HEK293 (cell line): ENCODE results near the gene SLC25A22.

Source experiments
- ATF2 ChIP-seq: fragments of 450-650 bp; formaldehyde crosslinking; IDR thresholded peaks from 2 replicates; pipeline ENCODE4 v1.5.1; 2016; ENCODE audit warnings: missing biosample characterization, missing genetic modification characterization, low read depth
- BCL11B ChIP-seq: fragments of 450-650 bp; formaldehyde crosslinking; IDR thresholded peaks from 2 replicates; pipeline ENCODE4 v1.5.1; 2016; ENCODE audit warnings: low read depth, missing biosample characterization, missing genetic modification characterization
- GLIS1 ChIP-seq: fragments of 450-650 bp; formaldehyde crosslinking; IDR thresholded peaks from 2 replicates; pipeline ENCODE4 v1.5.1; 2016; ENCODE audit warnings: missing biosample characterization, missing genetic modification characterization
- KLF1 ChIP-seq: fragments of 450-650 bp; formaldehyde crosslinking; IDR thresholded peaks from 2 replicates; pipeline ENCODE4 v1.5.1; 2016; ENCODE audit warnings: missing biosample characterization, missing genetic modification characterization
- KLF10 ChIP-seq: fragments of 450-650 bp; IDR thresholded peaks from 2 replicates; pipeline ENCODE4 v1.5.1; 2018; ENCODE audit warnings: missing biosample characterization, mild to moderate bottlenecking, missing genetic modification characterization
- KLF16 ChIP-seq: fragments of 450-650 bp; formaldehyde crosslinking; IDR thresholded peaks from 2 replicates; pipeline ENCODE4 v1.5.1; 2017; ENCODE audit warnings: missing biosample characterization, missing genetic modification characterization
- KLF8 ChIP-seq: fragments of 450-650 bp; formaldehyde crosslinking; IDR thresholded peaks from 2 replicates; pipeline ENCODE4 v1.5.1; 2016; ENCODE audit warnings: missing biosample characterization, missing genetic modification characterization
- PATZ1 ChIP-seq: fragments of 450-650 bp; formaldehyde crosslinking; IDR thresholded peaks from 2 replicates; pipeline ENCODE4 v1.5.1; 2016; ENCODE audit warnings: missing biosample characterization, missing genetic modification characterization
- PBX3 ChIP-seq: sonication (generic); formaldehyde crosslinking; IDR thresholded peaks from 2 replicates; pipeline ENCODE4 v1.8.1; 2022; ENCODE audit warnings: mild to moderate bottlenecking, moderate library complexity, missing genetic modification reagents
- SP3 ChIP-seq: fragments of 450-650 bp; formaldehyde crosslinking; IDR thresholded peaks from 2 replicates; pipeline ENCODE4 v1.5.1; 2016; ENCODE audit warnings: missing biosample characterization, missing genetic modification characterization
- SP7 ChIP-seq: fragments of 450-650 bp; formaldehyde crosslinking; IDR thresholded peaks from 2 replicates; pipeline ENCODE4 v1.5.1; 2016; ENCODE audit warnings: missing biosample characterization, missing genetic modification characterization
- ZBTB10 ChIP-seq: fragments of 450-650 bp; formaldehyde crosslinking; IDR thresholded peaks from 2 replicates; pipeline ENCODE4 v1.5.1; 2016; ENCODE audit warnings: missing biosample characterization, missing genetic modification characterization
- ZBTB17 ChIP-seq: fragments of 450-650 bp; formaldehyde crosslinking; IDR thresholded peaks from 2 replicates; pipeline ENCODE4 v1.5.1; 2016; ENCODE audit warnings: missing biosample characterization, missing genetic modification characterization
- ZBTB20 ChIP-seq: fragments of 450-650 bp; formaldehyde crosslinking; IDR thresholded peaks from 2 replicates; pipeline ENCODE4 v1.5.1; 2016; ENCODE audit warnings: missing biosample characterization, missing genetic modification characterization
- ZBTB26 ChIP-seq: fragments of 450-650 bp; formaldehyde crosslinking; optimal IDR thresholded peaks from 2 replicates; pipeline ENCODE3; 2016; ENCODE audit warnings: missing biosample characterization, mild to moderate bottlenecking, missing genetic modification characterization
- ZBTB48 ChIP-seq: fragments of 450-650 bp; formaldehyde crosslinking; IDR thresholded peaks from 2 replicates; pipeline ENCODE4 v1.5.1; 2016; ENCODE audit warnings: missing biosample characterization, missing genetic modification characterization
- ZBTB6 ChIP-seq: fragments of 450-650 bp; formaldehyde crosslinking; IDR thresholded peaks from 2 replicates; pipeline ENCODE4 v1.5.1; 2017; ENCODE audit warnings: missing biosample characterization, missing genetic modification characterization
- ZBTB7A ChIP-seq: fragments of 450-650 bp; formaldehyde crosslinking; IDR thresholded peaks from 2 replicates; pipeline ENCODE4 v1.5.1; 2016; ENCODE audit warnings: low read depth, missing biosample characterization, missing genetic modification characterization
- ZNF280D ChIP-seq: fragments of 450-650 bp; formaldehyde crosslinking; IDR thresholded peaks from 2 replicates; pipeline ENCODE4 v1.5.1; 2016; ENCODE audit warnings: missing biosample characterization, missing genetic modification characterization
- ZNF341 ChIP-seq: fragments of 450-650 bp; formaldehyde crosslinking; IDR thresholded peaks from 2 replicates; pipeline ENCODE4; 2016; ENCODE audit warnings: low read depth, missing biosample characterization, missing genetic modification characterization
- ZNF354C ChIP-seq: fragments of 450-650 bp; formaldehyde crosslinking; IDR thresholded peaks from 2 replicates; pipeline ENCODE4 v1.5.1; 2016; ENCODE audit warnings: missing biosample characterization, missing genetic modification characterization, low read depth, borderline replicate concordance
- ZNF549 ChIP-seq: fragments of 450-650 bp; IDR thresholded peaks from 2 replicates; pipeline ENCODE4 v1.5.1; 2018; ENCODE audit warnings: missing biosample characterization, missing genetic modification characterization, mild to moderate bottlenecking, inconsistent platforms, moderate library complexity
- ZNF600 ChIP-seq: fragments of 450-650 bp; formaldehyde crosslinking; IDR thresholded peaks from 2 replicates; pipeline ENCODE4 v1.5.1; 2016; ENCODE audit warnings: missing biosample characterization, missing genetic modification characterization
- ZNF629 ChIP-seq: fragments of 450-650 bp; formaldehyde crosslinking; IDR thresholded peaks from 2 replicates; pipeline ENCODE4 v1.5.1; 2017; ENCODE audit warnings: missing biosample characterization, missing genetic modification characterization
- ZSCAN30 ChIP-seq: fragments of 450-650 bp; IDR thresholded peaks from 2 replicates; pipeline ENCODE4 v1.5.1; 2018; ENCODE audit warnings: missing biosample characterization, mild to moderate bottlenecking, missing genetic modification characterization, moderate library complexity
- ZXDB ChIP-seq: fragments of 450-650 bp; formaldehyde crosslinking; IDR thresholded peaks from 2 replicates; pipeline ENCODE4 v1.5.1; 2016; ENCODE audit warnings: missing biosample characterization, missing genetic modification characterization

Gene SLC25A22

GRCh38 chr11:832529-833113, 34.5 kb upstream of the SLC25A22 start, which contains the start of gene CD151 (continued):
- TF ChIP-seq ATF2: no peak
- TF ChIP-seq ZBTB10 (tag by site-specific recombination): peak; percentile 50
- TF ChIP-seq ZNF354C: no peak
- TF ChIP-seq ZBTB26 (tag by site-specific recombination): no peak
- TF ChIP-seq ZNF341: peak; percentile 17; the same call in 1 of the 2 replicates
- peak; percentile 51; the same call in 1 of the 2 replicates for TF ChIP-seq ZNF600 (tag by site-specific recombination)
- TF ChIP-seq ZBTB20 (tag by site-specific recombination): peak; percentile 40; the same call in 1 of the 2 replicates
- TF ChIP-seq GLIS1 (tag by site-specific recombination): peak; percentile 91
- TF ChIP-seq KLF16 (tag by site-specific recombination): 0 out of 2 replicates have a peak, but pooled peaks have one; percentile 16
- no peak for TF ChIP-seq ZBTB6
- 0 out of 2 replicates have a peak, but pooled peaks have one; percentile 42 for TF ChIP-seq ZBTB7A (tag by site-specific recombination)
- TF ChIP-seq ZNF280D (tag by site-specific recombination): no peak
- TF ChIP-seq PBX3 (CRISPR knock-in tag): peak; percentile 55; the same call in 1 of the 2 replicates
- TF ChIP-seq KLF8 (tag by site-specific recombination): peak; percentile 60; the same call in 1 of the 2 replicates
- TF ChIP-seq ZBTB17: 0 out of 2 replicates have a peak, but pooled peaks have one; percentile 30
- TF ChIP-seq SP3: peak; percentile 84
- TF ChIP-seq SP7: 0 out of 2 replicates have a peak, but pooled peaks have one; percentile 23
- TF ChIP-seq ZNF629 (tag by site-specific recombination): no peak
- TF ChIP-seq KLF10 (tag by site-specific recombination): peak; percentile 52; the same call in 1 of the 2 replicates
- peak; percentile 83 for TF ChIP-seq PATZ1
- TF ChIP-seq BCL11B (tag by site-specific recombination): peak; percentile 49; the same call in 1 of the 2 replicates
- peak; percentile 62; the same call in 1 of the 2 replicates for TF ChIP-seq ZXDB (tag by site-specific recombination)
- 0 out of 2 replicates have a peak, but pooled peaks have one; percentile 19 for TF ChIP-seq ZSCAN30 (tag by site-specific recombination)
- TF ChIP-seq KLF1 (tag by site-specific recombination): peak; percentile 66
- no peak for TF ChIP-seq ZBTB48 (tag by site-specific recombination)
- no peak for TF ChIP-seq ZNF549 (tag by site-specific recombination)
- TF ChIP-seq, all 188 proteins: peak for 31
